ENCODE measurements around the gene BARHL2.

The BARHL2 gene

DNA sequence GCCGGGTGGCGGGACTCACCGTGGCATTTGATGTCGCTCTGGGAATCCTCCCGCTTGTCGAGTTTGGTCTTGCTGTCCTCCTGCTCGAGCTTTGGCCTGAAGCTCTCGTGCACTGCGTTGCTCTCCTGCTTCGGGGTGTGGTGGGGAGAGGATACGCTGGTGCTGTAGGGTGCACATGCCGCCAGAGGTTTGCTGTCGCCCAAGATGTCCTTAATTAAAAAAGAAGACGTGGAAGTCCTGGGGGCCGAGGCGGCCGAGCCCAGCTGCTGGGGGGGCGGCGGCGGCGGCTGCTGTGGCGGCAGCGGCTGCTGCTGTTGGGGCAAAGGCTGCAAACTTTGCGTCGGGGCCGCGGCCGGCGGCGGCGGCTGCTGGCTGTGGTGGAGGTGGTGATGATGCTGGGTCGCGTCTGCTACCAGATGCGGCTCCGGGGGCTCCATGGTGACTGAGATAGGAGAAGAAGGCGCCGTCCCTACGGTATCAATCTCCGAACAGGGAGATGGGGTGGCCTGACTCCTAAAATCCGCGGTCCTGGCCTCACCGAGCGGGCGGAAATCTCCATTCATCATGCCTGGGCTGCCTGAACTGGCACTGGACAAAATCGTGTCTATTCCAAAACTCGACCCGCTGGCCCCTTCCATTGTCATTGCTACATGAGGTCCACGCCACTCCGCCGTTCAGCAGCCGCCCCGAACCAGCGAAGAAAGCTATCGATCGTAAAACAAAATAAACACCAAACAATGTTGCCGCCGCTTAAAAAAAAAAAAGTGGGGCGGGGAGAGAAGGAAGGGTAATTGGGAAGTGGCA is at the start of gene BARHL2:
BARHL2 (minus strand) TSS at position 751 of the 804 bp plus-strand sequence; CDS start at position 644, 107 bp downstream.
- peak; percentile 69 for DNase-seq (ENCODE audit: low spot score)

DNA sequence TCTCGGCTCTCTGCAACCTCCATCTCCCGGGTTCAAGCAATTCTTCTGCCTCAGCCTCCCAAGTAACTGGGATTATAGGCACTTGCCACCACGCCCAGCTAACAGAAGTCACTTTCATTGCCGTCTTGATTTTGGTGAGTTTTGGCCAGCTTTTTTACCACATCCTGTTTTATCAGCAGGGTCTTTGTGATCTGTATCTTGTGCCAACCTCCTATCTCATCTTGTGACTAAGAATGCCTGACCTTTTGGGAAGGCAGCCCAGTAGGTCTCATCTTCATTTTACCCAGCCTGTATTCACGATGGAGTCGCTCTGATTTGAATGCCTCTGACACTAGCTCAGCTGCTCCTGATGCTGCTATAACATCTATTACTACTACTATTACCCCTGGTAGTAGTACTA is 46.8 kb upstream of the BARHL2 start:
- no peak for DNase-seq (ENCODE audit: low spot score)

DNA sequence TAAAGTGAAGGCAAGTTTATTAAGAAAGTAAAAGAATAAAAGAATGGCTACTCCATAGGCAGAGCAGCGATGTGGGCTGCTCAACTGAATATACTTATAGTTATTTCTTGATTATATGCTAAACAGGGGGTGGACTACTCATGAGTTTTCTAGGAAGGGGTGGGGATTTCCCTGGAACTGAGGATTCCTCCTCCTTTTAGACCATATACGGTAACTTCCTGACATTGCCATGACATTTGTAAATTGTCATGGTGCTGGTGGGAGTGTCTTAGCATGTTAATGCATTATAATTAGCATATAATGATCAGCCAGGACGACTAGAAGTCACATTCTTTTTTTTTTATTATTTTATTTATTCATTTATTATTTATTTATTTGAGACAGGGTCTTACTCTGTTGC is 46.4 kb upstream of the BARHL2 start:
- DNase-seq (ENCODE audit: low spot score) = no peak

DNA sequence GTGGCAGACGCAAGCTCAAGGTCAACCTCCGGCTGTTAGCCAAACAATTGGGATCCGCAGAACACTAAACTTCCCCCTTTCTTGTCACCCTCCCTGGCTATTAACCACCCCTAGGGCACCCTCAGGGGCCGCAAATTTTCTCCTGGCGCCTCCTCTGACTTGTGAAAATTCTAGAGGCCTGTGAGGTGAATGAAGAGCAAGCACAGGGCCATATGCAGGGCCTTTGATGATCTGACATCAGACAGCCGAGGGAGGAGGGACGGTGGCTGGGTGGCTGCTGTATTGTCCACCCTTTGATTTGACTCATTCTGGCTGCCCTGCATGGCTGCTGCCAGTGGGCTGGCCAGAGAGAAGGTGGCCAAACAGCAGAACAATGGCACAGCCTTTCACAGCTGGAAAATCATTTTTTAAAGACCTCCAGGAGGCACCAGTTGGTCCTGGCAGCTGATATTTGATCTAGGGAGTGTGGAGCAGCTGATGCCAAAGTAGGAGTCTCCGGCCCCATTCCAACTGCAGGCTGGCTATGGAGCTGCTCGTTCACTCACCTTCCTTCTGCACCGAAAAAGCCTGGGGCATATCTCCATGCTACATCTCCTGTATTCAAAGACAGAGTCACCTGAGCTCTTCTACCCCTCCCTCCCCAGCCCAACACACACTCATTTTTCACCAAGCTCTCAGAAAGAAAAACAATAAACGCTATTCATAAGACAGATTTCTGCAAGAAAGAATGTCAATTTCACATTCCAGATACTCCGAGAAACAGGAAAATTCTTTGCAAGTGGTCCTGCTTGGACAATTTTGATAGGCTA is 44.9 kb upstream of the BARHL2 start:
- DNase-seq (ENCODE audit: low spot score) = no peak

DNA sequence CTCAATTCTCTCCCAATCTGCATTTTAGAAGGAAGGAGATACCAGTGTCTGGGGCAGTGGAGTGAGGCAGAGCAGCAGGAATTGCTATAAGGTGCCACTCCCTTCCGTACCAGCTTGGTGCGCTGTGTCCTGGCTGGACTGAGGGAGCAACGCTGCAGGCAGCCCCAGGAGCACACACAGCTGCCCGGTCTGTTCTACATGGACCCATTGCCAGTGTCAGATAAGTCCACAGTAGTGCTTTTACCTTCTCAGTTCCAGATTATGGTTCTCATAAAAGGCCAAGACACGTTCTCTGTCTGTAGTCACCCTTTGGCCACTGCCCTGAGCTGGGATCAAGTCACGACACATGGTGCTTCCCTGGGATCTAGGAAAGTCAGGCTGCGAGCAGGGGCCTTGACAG is 44.1 kb upstream of the BARHL2 start:
- no peak for DNase-seq (ENCODE audit: low spot score)

DNA sequence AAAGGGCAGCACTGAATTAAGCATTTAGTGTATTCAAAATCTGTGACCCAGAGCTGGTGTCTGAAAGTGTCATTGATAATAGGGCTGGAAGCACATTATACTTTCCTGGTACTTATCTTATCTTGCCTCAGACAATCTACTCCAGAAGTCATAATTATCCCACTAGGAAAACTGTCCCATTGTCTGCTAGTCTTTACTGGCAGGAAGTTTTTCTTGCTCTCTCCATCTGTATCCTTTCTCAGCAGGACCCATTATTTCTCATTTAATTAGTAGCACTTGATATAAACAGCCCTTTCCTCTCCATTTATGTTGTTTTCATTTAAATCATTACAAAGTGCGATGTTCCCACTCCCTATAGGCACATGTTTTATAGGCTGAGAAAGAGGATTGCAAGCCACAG is 36.5 kb upstream of the BARHL2 start:
- no peak for DNase-seq (ENCODE audit: low spot score)

DNA sequence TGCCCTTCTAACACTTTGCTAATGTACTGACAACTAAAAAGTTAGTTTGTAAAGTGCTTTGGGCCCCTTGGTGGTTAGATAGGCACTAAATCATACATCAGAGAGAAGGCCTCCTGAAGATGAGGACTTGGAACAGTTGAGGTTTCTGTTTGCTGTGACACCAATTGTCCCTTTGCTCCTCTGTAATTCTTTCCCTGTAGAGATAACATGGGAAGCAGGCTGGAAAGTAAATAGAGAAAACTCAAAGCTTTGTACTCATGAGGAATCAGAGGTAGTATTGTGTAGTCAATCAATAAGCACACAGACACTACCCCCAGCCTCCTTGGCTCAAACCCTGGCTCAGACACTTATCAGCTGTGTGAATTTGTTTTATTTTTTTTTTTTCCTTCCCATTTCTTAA is 31.6 kb upstream of the BARHL2 start:
- DNase-seq (ENCODE audit: low spot score) = no peak

DNA sequence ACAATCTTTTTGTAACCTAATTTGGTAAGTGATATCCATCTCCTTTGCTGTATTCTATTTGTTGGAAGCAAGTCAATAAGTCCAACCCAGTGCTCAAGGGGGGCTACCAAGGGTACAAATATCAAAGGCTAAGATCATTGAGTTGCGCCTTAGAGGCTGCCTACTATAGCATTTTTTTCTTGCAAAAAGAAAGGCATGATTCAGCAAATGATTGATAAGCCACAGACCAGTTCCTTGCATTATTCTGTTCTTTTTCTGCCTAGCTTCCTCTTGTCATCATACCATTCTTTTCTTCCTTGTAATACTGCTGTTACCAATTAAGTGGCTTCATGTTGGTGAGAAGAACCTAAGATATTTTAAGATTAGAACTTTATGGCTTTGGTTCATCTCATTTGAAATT is 29.8 kb upstream of the BARHL2 start:
- no peak for DNase-seq (ENCODE audit: low spot score)

DNA sequence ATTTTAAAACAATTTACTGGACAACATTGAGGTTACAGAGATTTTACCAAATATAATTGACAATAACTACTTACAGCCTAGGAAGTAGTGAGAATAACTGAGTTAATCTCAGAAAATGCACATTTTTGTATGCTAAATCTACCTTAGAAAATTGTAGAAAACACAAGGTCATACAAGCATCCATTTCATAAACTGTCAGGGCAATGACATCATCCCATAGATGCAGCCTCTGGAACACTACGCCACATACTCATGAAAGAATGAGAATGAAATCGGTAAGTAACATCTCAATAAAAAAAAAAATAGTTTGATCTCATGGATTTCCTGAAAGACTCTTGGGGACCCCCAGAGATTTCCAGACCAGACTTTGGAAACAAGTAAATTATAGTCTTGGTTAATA is 28.9 kb upstream of the BARHL2 start:
- no peak for DNase-seq (ENCODE audit: low spot score)

DNA sequence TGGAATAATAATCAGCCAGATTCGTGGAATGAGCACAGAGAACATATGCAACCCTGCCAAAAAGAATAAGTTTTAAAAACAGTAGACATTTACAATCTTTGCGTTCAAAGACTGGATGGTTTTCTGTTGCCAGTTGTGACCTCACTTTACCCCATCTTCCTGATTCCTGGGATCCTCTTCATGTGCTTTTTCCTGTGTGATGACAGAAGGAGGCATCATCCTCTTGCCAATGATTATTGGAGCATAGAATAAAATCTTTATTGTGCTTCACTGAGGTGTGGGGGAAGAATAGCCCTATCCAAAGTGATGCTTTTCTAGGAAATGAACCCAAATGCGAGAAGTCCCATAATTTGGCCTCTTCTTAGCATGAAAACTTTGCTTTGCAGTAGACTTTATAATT is 15.0 kb upstream of the BARHL2 start:
- DNase-seq (ENCODE audit: low spot score) = no peak

DNA sequence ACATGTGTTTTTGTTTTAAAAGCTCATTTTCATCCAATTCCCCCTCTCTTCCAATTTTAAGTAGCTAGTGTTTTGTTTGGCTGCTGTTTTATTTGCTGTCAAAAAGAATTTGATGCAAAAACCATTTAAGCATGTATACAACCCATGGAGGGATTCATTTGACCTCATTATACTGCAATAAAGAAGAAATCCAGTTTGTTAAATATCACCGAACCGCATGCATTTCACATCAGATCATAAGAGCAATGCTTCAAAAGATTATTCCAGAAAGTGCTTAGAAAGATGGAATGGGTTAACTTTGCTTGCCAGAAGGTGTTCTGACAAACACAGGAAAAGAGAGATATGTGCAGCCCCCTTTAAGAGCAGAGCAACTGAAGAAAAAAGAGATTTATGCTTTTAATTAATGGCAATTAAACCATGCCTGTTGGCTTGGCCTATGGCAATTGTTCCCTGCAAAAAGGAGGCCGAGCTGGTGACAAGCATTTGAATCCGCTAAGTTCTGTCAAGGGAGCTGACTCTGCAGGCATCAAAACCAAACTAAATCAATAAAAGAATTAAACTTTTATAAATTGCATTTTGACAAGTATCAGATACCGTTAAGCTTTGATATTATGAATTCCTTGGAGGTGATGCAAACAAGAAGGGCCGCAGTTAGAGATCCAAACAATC is 14.4 kb upstream of the BARHL2 start:
- no peak for DNase-seq (ENCODE audit: low spot score)

DNA sequence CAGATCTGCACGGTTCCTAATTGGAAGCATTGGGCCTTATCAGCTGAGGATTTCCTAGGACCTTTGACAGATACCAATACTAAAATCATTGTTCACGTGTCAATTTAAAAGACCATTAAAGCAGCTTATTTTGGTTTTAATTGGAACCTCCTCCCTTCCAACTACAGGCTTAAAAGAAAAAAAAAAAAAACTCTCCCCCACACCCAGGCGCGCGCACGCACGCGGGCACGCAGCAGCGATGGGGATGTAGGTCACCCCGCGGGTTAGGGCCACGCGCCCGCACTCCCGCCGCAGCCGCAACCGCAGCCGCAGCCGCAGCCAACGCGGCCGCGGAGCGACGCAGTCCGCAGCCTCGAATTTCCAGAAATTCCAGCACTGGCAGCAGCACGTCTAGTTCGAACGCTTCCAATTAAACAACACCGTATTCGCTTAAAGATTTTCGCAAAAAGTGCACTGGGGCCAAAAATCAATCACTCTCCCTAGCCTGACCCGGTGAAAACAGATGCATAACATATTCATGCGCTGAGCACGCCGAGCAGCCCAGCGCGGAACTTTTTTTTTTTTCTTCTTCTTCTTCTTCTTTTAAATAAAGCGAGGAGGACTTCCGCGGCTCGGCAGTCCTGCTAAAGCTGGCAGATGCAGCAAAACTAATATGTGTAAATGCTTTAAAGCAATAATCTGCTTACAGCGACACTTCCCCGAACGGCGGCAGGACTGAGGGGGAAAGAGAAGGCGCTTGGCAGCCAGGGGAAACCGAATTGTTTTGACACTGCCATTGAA is 13.3 kb upstream of the BARHL2 start:
- DNase-seq (ENCODE audit: low spot score) = peak; percentile 59

DNA sequence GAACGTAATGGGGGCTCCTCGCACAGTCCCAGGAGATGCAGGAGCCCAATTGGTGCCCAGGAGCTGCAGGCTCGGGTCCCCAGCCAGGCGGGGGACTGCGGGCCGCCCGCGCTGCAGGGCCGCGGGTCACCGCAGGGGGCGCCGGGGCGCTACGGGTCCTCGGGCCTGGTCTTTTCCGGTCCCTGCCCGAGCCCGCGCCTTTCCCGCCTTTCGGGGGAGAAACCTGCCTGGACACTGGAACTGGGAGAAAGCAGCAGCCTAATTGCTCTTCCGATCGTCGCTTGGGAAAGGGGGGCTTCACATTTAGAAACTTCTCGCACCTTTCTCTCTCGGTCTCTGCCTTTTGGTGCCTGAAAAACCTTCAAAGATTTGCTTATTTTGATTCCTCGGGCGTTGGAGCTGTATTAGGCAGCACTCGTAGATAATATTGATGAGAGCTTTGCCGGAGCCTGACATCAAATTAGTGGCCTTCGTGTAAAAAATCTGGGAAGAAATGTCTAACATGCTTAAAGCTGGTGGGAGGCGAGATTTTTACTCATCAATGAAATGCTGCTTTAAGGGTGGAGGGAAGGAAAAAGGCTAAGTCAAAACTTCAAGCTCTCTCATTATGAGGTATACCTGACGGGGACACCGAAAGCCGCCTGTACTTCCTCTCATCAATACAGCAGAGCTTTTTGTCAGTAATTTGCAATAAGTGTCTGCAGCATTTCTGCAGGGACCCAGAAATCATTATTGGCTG is 12.6 kb upstream of the BARHL2 start:
- DNase-seq (ENCODE audit: low spot score) = peak; percentile 90

DNA sequence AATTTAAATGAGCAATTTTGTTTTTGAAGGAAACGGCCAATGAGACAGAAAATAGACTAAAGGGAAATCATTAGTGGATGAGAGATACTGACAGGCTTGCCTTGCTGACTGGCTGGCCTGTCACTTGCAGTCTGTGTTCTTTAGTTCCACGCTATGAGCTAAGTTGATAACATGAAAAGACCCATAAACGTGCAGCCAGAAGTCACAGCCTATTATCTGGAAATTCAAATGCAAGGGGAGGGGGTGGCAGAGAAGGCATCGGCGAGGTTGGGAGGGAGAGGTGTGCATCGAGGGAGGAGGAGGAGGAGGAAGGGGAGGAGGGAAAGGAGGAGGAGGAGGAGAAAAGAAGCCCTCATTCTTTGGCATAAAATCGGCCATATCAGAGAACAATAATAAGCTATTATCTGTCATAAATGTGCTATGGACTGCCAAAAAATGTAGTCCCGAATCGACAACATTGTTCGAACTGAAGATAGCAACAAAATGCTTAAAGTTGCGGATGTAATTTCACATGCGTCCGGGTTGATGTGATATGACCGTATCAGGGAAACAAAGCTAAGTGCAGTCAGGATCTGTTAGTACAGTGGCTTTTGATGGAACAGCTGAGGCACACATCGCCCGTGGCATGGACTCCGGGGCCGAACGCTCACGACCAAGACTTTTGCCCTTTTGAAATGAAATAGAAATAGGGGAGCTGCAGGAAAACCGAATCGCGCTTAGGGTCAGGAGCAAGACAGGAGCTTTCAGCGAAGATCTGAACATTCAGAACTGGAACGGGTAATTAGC is 11.6 kb upstream of the BARHL2 start:
- no peak for DNase-seq (ENCODE audit: low spot score)

DNA sequence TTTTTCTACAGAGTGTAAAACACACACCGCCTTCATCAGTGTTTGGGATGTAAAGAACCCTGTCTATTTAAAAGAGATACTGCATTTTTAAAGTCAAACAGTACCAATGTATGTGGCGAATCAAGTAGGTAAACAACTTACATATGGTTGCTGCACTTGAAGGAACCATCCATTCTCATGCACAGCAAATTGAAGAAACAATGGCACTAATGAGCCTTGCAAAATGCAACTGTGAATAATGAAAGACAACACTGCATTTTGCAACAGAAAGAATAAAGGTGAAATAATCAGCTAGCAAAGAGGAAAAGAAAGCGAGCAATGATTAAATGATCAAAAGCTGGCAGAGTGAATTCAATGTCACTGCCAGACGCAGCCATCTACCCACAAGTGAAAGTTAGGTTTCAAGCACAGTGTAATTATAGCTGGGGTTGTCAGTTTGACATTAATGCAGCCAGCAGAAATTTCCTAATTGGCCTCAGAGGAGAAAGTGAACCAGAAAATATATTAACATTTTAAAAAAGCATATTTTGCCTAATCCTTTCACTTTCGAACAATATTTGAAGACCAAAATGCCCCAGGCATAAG is 10.9 kb upstream of the BARHL2 start:
- no peak for DNase-seq (ENCODE audit: low spot score)

DNA sequence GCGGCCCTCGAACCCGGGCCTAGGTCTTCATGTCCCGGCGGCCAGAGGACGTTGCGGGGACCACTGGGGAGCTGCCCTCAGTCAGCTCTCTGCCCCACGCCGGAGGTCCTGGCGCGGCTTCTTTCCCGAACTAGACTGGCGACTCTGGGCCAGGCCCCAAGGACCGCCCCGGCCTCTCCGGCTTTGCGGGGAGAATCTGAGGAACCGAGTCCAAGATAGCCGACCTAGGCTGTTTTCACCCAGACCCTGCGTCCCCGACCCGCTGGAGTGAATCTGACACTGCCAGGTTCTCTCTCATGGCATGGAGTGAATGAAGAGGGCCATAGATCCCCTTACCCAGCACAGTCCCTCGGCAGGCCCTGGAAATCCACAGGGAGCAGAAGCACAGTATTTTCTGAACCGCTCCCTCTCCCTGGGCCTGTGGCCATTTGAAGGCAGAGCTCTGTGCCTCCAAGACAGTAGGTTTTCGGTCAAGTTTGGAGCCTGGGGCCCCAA is 9.9 kb upstream of the BARHL2 start:
- DNase-seq (ENCODE audit: low spot score) = no peak

DNA sequence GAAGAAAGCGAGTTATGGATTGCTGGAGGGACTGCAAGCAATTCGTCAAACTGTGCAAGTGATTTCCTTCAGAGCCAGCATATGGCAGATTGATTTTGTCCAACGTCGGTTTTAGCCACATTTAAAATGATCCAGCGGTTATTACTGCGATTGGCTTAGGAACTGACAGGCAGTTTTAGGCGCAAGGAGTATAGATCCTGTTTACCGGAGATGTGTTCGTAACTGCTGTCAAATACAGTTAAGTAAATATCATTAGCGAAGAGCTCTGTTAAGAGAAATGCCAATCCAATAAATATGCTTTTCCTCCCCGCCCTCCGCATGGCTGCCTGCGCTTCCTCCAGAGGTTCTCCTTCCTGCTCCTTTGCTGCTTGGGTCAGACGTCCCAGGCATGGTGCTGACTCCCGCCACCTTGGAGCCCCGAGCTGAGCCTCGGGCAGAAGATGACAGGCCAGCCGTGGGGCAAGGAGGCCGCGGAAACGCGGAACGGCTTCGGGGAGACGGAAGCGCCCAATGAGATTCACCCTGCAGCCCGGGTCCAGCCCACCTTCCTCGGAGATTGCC is 9.4 kb upstream of the BARHL2 start:
- DNase-seq (ENCODE audit: low spot score) = peak; percentile 63

DNA sequence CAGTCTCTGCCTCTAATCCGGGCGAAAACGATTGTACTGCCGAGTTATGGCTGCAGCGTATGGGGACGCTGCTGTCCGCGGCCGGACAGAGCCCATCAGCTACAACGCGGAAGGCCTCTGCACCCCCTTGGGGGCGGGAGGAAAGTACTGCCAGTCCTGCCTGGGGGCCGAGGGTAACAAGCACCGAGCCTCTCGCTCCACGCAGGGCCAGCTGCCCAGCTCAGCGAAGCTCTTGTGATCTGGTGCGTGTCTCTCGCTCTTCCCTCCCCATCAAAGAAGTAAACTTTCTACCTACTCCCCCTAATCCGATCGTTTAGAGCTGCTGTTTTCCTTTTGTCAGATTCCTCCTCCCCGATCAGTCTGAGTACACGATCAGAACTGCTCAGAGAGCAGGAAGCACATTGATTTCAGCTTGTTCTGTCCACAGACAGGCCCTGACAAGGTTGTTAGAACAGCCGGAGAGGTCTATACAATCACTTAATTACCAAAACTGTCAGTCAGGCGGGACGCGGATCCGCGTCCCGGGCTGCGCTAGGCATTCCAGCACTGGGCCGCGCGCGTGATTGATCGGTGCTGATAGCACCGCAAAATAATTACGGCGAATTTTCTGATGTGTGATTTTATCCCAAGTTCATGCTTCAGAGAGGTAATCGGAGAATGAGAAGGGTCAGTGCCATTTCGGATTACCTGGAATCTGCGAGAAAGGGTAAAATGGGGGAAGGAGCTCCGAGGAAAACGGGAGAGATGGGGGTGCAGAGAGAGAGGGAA is 8.7 kb upstream of the BARHL2 start:
- DNase-seq (ENCODE audit: low spot score) = peak; percentile 73
